ENCODE results near the gene POLK.
"Not testable (repeated sequence)": the region's sequence is repeated elsewhere in the genome, so short reads cannot be mapped to it uniquely, and the experiment has no call there.

Gene POLK

DNA sequence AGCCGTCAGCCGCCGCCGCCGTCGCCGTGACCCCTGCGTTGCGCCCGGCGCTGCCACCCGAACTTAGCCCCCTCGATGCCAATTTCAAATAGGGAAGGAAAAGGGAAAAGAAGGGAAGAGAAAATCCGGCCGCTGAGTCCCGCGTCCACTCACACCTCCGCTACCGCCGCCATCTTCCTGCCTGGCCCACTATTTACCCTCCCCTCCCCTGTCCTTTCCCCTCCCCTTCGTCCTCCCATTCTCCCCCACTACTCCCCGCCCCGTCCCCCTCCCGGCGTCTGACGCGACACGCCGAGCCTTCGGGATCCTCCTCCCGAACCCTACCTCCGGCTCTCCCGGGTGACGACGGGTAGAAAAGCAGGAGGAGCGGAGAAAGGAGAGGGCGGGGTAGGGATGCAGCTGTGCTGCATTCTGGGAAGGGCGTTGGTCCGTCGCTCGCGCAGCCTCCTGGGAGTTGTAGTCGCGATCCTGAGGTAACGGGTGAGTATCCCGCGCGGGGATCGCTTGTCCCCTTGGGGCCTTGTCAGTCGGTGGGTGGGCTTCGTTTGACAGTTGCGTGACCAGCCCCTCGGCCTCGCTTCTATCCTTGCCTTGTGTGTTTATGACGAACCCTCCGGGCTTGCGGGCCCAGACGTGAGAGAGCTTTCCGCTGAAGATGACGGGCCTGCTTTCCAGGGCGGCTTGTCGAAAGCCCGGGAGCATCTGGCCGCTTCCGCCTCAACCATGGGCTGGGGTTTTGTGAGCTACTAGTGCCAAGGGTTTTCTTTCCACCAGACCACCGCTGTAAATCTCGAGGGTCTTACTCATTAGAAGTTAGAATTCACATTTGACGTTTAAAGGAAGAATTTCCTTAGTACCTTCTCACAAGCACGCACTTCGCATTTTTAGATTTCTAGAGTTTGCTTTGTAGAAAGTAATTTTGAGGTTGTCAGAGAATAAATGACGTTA, at the start of gene POLK, which contains the start of gene CERT1:
TSS of gene POLK (plus strand) at position 457 of the 948 bp plus-strand sequence.
TSS of gene CERT1 (minus strand) at position 195 of the 948 bp plus-strand sequence. CDS start 422 bp downstream, outside the sequence.
- peak; percentile 80 to 100 (median 98) for DNase-seq

DNA sequence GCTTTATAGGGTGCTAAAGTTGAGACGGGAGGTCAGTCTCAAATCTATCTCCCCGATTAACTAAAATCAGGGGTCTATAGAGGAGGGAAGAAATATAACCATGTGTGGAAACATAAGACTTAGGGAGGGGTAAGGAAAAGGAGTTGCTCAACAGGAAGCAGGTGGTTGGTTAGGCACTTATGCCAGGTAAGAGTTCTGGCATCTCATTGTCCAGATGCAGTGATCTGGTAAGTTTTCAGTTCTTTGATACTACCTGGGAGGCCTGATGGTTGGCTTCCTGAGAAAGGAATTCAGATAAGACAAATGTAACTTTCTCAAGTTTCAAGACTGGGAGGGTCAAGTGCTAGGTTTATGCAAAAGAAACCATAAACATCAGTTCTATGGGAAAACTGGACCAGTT, 48.0 kb upstream of the POLK start:
- DNase-seq: no peak

DNA sequence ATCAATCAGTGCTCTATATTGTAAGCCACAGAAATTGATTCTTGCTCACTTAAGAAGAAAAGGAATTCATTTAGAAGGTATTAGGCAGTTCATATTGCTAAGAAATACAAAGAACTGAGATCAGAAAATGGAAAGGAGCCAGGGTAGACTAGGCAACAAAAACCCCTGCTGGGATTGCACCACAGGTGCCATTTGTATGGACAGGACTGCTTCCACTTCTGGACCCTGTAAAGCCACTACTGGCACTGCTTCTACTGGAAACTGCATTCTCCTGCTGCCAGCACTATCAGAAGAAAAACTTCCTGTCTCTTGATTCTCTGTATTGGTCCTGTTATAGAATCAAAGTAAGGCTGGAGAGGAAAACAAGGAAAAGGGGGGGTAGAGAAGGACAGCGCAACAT, 46.2 kb upstream of the POLK start:
- peak in 6 of 58 donors; percentile 0 to 12 (median 3) for DNase-seq

DNA sequence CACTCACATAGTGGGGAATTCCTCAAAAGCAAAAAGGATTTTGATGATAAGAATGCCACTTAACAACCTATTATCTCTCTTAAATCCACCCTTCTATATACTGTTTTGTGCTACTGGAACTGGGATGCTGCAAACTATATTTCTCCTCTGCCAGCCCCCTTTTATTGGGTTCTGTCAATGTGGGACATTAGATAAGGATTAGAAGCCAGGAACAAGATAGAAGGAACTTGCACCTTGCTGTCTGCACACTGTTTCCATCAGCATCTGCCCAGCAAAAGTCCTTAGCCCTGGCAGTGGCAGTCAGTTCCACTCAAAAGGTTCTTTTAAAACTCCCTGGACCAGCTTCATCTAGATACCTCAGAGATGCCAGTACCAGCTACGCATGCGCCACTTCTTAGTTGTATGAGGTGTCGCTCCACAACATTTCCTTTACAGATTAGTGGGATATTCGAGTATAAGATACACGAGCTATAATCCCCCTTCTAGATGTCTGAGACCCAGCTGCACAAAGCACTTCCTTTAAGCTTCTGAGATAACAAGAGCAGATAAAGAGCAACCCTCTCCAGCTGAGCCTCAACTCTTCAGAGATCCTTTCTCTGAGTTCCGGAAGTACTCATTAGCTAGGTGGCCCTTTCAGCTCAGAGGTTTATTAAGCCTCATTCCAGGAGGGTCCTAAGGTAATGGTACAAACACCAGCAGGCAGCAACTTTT, 45.5 kb upstream of the POLK start:
- no peak for DNase-seq

DNA sequence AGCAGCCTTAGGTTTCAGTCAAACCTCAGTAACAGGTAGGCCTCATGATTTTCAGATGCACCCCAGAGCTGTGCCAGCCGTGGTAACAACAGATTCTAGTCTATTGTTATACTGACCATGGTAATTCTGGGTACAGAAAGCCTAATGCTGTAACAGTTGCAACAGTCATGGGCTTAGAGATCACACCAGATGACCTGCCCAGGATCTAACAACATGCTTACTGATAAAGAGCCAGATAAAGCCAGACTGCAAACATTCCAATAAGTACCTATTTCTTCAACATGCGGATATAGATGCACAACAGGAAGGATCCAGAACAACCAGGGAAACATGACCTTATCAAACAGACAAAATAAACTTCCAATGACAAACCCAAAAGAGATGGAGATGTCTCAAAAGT, 43.1 kb upstream of the POLK start:
- no peak for DNase-seq

DNA sequence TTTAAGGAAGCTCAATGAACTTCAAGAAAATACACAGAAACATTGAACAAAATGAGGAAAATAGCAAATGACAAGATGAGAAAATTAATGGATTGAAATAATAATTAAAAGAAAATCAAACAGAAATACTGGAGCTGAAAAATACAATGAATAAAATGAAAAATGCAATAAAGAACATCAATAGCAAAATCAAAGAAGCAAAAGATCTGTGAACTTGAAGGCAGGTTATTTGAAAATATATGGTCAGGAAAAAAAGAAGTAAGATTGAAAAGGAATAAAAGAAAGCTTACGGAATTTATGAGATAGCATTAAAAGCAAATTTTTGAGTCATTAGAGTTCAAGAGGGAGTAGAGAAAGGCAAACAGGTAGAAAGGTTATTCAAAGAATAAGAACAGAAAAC, 42.7 kb upstream of the POLK start:
- DNase-seq: no peak

DNA sequence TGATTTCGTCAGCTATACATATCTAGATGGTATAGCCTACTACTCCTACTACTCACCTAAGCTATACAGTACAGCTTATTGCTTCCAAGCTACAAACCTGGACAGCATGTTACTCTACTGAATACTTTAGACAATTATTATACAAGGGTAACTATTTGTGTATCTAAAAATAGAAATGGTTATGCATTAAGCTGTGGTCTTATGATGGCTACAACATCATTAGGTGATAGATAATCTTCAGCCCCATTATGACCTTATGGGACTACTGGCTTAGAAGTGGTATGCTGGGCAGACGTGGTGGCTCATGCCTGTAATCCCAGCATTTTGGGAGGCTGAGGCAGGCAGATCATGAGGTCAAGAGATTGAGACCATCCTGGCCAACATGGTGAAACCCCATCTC, 40.5 kb upstream of the POLK start:
- no peak for DNase-seq

DNA sequence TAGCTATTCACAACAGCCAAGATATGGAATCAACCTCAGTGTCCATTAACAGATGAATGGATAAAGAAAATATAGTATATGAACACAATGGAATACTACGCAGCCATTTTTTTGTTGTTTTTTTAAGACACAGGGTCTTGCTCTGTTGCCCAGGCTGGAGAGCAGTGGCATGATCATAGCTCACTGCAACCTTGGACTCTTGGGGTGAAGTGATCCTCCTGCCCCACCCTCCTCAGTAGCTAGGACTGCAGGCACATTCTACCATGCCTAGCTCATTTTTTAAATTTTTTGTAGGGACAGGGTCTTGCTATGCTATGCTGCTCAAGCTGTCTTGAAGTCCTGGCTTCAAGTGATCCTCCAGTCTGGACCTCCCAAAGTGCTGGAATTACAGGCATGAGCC, 38.7 kb upstream of the POLK start:
- DNase-seq: no peak

DNA sequence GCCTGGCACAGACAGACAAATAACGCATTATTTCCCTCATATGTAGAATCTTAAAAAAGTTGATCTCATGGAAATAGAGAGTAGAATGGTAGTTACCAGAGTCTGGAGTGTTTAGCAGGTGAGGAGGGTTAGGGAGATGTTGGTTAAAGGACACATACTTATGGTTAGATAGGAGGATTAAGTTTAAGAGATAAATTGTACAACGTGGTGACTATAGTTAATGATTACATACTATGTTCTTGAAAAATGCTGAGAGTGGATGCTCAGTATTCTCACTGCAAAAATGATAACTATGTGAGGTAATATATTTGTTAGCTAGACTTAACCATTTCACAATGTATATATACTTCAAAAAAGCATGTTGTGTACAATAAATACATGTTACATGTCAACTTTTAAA, 38.2 kb upstream of the POLK start:
- DNase-seq: no peak

DNA sequence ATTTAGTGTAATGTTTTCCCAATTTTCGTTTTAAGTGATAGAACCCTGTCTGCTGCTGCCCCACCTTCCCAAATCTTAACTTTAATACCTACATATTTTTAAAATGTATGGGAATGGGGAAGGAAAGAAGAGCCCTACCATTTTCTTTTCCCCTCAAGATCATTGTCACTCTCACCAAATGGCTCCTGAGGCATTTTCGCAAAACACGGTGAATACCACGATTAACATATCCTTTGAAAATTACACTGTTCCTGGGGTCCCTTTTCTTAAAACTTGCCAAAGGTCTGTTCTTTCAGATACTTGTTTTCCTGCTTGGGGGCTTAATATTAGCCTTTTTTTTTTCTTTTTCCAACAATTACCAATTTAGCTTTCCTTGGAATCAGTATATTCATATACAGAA, 36.3 kb upstream of the POLK start:
- DNase-seq: no peak

DNA sequence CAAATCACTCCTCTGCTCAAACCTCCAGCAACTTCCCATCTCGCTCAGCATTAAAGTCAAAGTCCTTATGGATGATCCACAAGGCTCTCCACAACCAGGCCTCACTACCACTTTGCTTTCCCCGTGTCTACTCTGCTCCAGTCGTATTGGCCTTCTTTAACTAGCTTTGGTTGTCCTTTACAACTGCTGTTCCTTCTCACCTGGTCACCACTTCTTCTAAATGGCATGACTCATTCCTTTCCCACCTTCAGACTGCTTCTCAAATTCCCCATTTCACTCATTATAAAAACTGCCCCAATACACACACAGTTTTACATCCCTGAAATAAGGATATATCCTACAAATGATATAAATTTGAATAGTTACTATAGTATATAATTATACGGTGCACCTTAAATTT, 30.7 kb upstream of the POLK start:
- DNase-seq: no peak

DNA sequence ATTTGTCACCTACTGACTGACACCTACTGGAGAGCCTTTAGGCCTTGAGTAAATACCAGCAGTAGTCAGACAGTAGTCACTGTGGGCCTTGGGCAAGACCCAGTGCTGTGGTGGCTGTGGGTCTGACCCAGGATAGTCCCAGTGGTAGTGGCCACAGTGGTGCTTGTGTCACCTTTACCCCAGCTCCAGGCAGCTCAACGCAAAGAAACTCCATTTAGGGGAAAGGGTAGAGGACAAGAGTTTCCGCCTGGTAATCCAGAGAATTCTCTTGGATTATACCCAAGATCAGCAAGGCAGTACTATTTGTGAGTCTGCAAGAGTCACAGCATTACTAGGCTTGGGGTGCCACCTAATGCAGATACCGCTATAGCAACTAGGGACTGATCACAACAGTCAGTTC, 29.2 kb upstream of the POLK start:
- no peak for DNase-seq

DNA sequence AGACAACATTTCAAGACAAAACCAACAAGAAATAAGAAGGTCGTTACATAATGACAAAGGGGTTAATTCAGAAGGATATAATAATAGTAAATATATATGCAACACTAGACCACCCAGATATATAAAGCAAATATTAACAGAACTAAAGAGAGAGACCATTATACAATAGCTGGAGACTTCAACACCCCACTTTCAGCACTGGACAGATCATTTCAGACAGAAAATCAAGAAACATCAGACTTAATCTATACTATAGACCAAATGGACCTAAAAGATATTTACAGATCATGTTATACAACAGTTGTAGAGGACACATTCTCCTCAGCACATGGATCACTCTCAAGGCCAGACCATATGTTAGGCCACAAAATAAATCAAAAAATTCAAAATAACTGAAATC, 27.1 kb upstream of the POLK start:
- DNase-seq: no peak

DNA sequence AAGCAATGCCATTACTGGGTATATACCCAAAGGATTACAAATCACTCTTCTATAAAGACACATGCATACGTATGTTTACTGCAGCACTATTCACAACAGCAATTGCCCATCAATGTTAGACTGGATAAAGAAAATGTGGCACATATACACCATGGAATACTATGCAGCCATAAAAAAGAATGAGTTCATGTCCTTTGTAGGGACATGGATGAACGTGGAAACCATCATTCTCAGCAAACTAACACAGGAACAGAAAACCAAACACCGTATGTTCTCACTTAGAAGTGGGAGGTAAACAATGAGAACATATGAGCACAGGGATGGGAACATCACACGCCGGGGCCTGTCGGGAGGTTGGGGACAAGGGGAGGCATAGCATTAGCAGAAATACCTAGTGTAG, 21.8 kb upstream of the POLK start:
- DNase-seq: not testable (repeated sequence)

DNA sequence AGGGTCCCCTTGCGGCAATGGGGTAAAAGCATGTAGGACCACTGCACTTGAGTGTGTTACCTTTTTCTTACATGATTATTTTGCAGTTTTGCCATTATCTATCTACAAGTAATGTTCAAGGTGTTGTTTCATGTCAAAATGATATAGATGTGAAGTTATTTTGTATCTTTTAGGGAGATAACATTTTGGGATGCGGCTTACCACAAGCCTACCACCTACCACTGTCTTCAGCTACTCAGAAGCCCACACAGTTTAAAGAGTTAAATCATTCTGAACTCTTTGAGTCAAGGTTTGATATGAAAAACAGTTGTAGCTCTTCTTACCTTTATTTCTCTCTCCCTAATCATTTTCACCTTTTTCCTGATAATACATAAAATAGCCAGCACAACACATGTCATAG, 20.1 kb upstream of the POLK start:
- DNase-seq: no peak

DNA sequence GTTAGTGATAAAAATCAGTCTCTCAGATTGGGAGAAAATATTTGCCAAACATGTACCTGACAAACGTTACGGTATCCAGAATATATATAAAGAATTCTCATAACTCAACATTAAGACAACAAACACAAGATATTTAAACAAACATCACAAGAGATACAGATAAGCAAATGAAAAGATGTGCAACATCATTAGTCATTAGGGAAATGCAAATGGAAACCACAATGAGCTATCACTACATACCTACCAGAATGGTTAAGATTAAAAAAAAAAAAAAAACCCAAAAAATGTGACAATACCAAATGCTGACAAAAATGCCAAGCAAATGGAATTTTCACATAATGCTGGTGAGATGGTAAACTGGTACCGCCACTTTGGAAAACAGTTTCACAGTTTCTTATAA, 15.7 kb upstream of the POLK start:
- no peak for DNase-seq

DNA sequence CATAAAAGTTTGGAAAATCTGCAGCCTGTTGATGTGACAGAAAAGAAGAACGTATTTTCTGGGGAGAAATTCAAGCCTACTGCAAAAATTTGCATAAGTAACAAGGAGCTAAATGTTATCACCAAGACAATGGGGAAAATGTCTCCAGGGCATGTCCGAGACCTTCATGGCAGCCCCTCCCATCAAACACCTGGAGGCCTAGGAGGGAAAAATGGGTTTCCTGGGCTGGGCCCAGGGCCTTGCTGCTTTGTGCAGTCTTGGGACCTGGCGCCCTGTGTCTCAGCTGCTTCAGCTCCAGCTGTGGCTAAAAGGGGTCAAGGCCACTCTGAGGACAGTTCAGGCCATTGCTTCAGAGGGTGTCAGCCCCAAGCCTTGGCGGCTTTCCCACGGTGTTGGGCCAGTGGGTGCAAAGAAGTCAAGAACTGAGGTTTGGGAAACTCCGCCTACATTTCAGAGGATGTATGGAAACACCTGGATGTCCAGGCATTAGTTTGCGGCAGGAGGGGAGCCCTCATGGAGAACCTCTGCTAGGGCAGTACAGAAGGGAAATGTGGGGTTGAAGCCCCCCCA, 13.4 kb upstream of the POLK start:
- no peak for DNase-seq

DNA sequence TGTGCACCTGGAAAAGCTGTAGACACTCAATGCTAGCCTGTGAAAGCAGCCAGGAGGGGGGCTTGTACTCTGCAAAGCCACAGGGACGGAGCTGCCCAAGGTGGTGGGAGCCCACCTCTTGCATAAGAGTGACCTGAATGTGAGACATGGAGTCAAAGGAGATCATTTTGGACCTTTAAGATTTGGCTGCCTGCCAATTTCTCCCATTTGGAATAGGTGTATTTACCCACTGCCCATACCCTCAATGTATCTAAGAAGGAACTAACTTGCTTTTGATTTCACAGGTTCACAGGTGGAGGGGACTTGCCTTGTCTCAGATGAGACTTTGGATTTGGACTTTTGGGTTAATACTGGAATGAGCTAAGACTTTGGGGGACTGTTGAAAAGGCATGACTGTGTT, 12.8 kb upstream of the POLK start:
- not testable (repeated sequence) for DNase-seq

DNA sequence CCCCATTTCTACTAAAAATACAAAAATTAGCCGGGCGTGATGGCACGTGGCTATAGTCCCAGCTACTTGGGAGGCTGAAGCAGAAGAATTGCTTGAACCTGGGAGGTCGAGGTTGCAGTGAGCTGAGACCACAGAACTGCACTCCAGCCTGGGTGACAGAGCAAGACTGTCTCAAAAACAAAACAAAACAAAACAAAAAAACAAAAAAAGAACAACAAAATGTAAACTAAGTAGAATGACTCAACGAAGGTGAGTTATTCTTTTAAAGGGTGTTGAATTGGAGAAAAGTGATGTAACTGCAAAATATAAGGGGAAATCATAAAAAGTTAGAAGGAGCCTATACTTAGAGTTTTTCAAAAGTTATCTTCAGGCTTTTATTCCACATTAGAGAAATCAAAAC, 6.6 kb upstream of the POLK start:
- DNase-seq: not testable (repeated sequence)

DNA sequence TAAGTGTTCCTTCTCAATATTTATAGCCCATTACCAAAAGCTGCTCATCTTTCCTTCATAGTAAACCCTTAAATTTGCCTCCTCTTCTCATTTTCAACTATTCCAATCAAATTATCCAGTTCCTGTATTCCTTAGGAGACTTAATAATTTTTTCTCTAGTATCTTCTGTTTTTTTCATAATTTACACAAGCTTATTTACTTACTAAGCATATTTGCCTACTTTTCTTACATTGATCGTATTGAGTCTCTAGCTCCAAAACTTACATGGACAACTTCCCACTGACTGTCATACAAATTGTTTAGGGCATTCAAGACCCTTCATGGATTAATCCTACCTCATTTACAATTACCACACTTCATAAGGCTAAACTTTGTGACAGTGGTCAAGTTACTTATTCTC, 3.9 kb upstream of the POLK start:
- no peak for DNase-seq

DNA sequence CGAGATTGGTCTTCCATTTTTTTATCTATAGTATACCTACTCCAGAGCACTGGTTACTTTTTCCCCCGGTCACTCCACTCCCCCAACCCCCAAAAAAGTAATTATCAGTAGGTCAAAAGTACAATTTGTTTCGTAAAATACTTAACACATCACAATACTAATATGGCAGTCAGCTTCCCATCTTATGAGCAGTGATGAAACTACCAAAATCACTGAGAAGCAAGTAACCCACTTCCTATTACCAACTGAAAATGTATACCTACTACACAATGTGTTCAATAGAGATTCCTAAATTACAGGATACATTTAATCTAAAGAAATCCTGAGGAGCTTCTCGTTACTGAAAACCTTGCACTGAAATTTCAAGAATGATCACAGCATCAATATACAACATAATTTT, 2.1 kb upstream of the POLK start:
- no peak for DNase-seq

DNA sequence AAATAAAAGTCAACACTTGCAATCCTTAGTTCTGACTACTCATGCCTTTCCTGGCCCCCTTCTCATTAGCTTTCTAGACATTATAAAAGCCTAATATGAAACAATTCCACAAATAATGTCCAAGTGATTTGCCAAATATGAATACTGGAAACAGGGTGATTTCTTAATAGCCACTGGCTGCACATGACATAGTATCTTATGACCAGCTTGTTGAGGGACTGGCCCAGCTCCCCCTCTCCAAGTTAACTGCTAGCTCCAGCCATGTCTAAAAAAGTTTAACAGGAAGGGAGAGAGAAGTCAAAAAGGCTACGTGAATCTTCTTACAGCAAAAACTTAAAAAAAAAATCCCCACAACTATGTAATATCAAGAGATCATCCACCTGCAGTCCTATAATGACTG, 1.7 kb upstream of the POLK start:
- DNase-seq: no peak
